C4-2B (cell line): ENCODE results near the gene P2RX1.

Experiments used
- CTCF ChIP-seq: fragments of 450-650 bp; conservative IDR thresholded peaks from 2 replicates; pipeline ENCODE4 v1.5.1; 2017; ENCODE audit warnings: mild to moderate bottlenecking
- ZFX ChIP-seq: fragments of 450-650 bp; IDR thresholded peaks from 2 replicates; pipeline ENCODE4 v1.6.1; 2017

- no peak for TF ChIP-seq CTCF
- TF ChIP-seq ZFX = no peak
These were observed 26.0 kb downstream of the P2RX1 start for GRCh38 chr17:3890082-3890877.
